Measurements from ENCODE around the gene ZBTB16. TPM values are rescaled to one million over a fixed set of nuclear protein-coding genes. Genes with fewer than 3 reads are reported as not detected.

The ZBTB16 gene
- total RNA-seq, 2 experiments from 2014 or later: 19.1 to 20.6 TPM

DNA sequence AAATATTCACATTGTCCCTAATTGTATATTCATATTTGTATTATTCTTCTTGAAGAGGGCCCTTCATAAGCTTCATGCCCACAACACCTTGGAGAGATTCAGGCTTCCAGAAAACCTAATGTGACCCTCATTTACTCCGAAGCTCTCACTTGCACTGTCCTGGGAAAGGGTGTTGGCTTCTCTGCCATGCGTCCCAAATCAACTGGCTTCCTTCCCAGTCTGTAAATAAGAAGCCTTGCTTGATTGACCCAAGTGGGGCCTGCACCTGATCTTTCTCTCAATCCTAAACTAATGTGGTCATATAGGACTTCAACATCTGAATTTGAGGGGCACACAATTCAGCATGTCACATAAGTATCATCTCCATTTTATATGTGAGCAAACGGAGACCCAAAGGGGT, 40.5 kb upstream of the ZBTB16 start:
- H3K36me3 ChIP-seq (ENCODE audit: insufficient read depth, low read length): no peaks in the 10 kb centered on the region
- H3K9me3 Mint-ChIP-seq: no peaks in the 10 kb centered on the region
- intact Hi-C loops (cut with DNase I, micrococcal nuclease): no loop called here
- H3K27ac ChIP-seq (ENCODE audit: low read depth in 1 of 2, low read length in 2 of 2): no peak overlapping the region
- no peaks in the 10 kb centered on the region for H3K27me3 ChIP-seq (ENCODE audit: control insufficient read depth in 1 of 2, insufficient read depth in 2 of 2, low read length in 2 of 2)
- H3K27me3 Mint-ChIP-seq: no peaks in the 10 kb centered on the region
- no peaks in the 10 kb centered on the region for H3K36me3 Mint-ChIP-seq (ENCODE audit: low read depth)
- no peaks in the 10 kb centered on the region for H3K9me3 ChIP-seq (ENCODE audit: control insufficient read depth in 1 of 2, insufficient read depth in 1 of 2, low read length in 2 of 2)
- DNase-seq (no peak), ATAC-seq (ENCODE audit: poor library complexity) (no peak)
- H3K27ac Mint-ChIP-seq: no peak overlapping the region
- H3K4me1 Mint-ChIP-seq (ENCODE audit: low read depth): no peaks in the 10 kb centered on the region
- H3K4me3 Mint-ChIP-seq: no peak overlapping the region
- no peak overlapping the region for H3K4me3 ChIP-seq (ENCODE audit: low read length)
- ChIA-PET CTCF (no interaction called here), POLR2A (no interaction called here)
- no peaks in the 10 kb centered on the region for H3K4me1 ChIP-seq (ENCODE audit: insufficient read depth, low read length)
- TF ChIP-seq, protein P1, sequence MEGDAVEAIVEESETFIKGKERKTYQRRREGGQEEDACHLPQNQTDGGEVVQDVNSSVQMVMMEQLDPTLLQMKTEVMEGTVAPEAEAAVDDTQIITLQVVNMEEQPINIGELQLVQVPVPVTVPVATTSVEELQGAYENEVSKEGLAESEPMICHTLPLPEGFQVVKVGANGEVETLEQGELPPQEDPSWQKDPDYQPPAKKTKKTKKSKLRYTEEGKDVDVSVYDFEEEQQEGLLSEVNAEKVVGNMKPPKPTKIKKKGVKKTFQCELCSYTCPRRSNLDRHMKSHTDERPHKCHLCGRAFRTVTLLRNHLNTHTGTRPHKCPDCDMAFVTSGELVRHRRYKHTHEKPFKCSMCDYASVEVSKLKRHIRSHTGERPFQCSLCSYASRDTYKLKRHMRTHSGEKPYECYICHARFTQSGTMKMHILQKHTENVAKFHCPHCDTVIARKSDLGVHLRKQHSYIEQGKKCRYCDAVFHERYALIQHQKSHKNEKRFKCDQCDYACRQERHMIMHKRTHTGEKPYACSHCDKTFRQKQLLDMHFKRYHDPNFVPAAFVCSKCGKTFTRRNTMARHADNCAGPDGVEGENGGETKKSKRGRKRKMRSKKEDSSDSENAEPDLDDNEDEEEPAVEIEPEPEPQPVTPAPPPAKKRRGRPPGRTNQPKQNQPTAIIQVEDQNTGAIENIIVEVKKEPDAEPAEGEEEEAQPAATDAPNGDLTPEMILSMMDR (IDR thresholded peaks at IDR 0.05): no peak

GRCh38 chr11:114019574-114019973, 39.9 kb upstream of the ZBTB16 start:
- no peaks in the 10 kb centered on the region for H3K27me3 ChIP-seq (ENCODE audit: control insufficient read depth in 1 of 2, insufficient read depth in 2 of 2, low read length in 2 of 2)
- TF ChIP-seq, protein P1 (IDR thresholded peaks at IDR 0.05): no peak
- Mint-ChIP-seq H3K4me1 (ENCODE audit: low read depth) (no peaks in the 10 kb centered on the region), H3K36me3 (ENCODE audit: low read depth) (no peaks in the 10 kb centered on the region), H3K27ac (no peak overlapping the region), H3K4me3 (no peak overlapping the region), H3K9me3 (no peaks in the 10 kb centered on the region), H3K27me3 (no peaks in the 10 kb centered on the region)
- H3K36me3 ChIP-seq (ENCODE audit: insufficient read depth, low read length): no peaks in the 10 kb centered on the region
- DNase-seq (no peak), ATAC-seq (ENCODE audit: poor library complexity) (no peak)
- H3K9me3 ChIP-seq (ENCODE audit: control insufficient read depth in 1 of 2, insufficient read depth in 1 of 2, low read length in 2 of 2): no peaks in the 10 kb centered on the region
- ChIA-PET CTCF (no interaction called here), POLR2A (no interaction called here)
- no peak overlapping the region for H3K4me3 ChIP-seq (ENCODE audit: low read length)
- intact Hi-C loops (cut with DNase I, micrococcal nuclease): no loop called here
- no peaks in the 10 kb centered on the region for H3K4me1 ChIP-seq (ENCODE audit: insufficient read depth, low read length)
- no peak overlapping the region for H3K27ac ChIP-seq (ENCODE audit: low read depth in 1 of 2, low read length in 2 of 2)

DNA sequence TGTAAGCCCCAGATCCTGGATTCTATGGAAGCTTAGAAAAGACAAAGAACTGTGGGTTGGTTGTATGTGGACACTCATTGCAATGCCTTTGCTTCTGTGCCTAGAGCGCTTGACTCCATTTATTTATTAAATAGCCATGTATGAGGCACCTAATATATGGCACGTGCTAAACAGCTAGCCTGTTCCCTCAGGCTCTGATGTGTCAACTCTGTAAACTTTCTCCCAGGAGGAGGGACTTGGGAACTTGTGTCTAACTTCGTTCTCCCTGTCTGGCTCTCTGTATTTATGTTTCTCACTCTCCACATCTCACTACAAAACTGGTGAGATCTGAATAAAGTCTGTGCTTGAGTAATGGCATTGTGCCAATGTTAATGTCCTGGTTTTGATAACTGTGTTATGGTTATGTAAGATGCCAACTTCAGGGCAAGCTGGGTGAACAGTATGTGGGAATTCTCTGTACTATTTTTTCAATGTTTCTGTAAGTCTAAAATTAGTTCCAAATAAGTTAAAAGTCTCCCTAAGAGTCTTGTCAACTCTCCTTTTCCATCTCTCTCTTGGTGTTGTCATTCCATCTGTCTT, 34.1 kb upstream of the ZBTB16 start:
- Histone ChIP-seq H3K4me3 (ENCODE audit: low read length) (no peak overlapping the region), H3K27ac (ENCODE audit: low read depth in 1 of 2, low read length in 2 of 2) (no peak overlapping the region), H3K27me3 (ENCODE audit: control insufficient read depth in 1 of 2, insufficient read depth in 2 of 2, low read length in 2 of 2) (no peaks in the 10 kb centered on the region), H3K36me3 (ENCODE audit: insufficient read depth, low read length) (no peaks in the 10 kb centered on the region), H3K4me1 (ENCODE audit: insufficient read depth, low read length) (peaks cover 5% of the 10 kb centered on the region), H3K9me3 (ENCODE audit: control insufficient read depth in 1 of 2, insufficient read depth in 1 of 2, low read length in 2 of 2) (no peaks in the 10 kb centered on the region)
- H3K9me3 Mint-ChIP-seq: no peaks in the 10 kb centered on the region
- no peak overlapping the region for H3K4me3 Mint-ChIP-seq
- peaks cover 10% of the 10 kb centered on the region for H3K27me3 Mint-ChIP-seq
- H3K36me3 Mint-ChIP-seq (ENCODE audit: low read depth): no peaks in the 10 kb centered on the region
- ATAC-seq (ENCODE audit: poor library complexity) (no peak), DNase-seq (no peak)
- H3K4me1 Mint-ChIP-seq (ENCODE audit: low read depth): peaks cover 8% of the 10 kb centered on the region
- intact Hi-C loops (cut with DNase I, micrococcal nuclease): no loop called here
- POLR2A ChIA-PET: interaction anchor here (1.1 kb wide), 1 partner anchor 79 kb away, joined by 3 read pairs; no protein-coding TSS in a partner anchor
- H3K27ac Mint-ChIP-seq: no peak overlapping the region
- CTCF ChIA-PET: no interaction called here
- TF ChIP-seq, protein P1 (IDR thresholded peaks at IDR 0.05): no peak
